ENCODE measurements around the gene CHKA.

Gene CHKA

DNA sequence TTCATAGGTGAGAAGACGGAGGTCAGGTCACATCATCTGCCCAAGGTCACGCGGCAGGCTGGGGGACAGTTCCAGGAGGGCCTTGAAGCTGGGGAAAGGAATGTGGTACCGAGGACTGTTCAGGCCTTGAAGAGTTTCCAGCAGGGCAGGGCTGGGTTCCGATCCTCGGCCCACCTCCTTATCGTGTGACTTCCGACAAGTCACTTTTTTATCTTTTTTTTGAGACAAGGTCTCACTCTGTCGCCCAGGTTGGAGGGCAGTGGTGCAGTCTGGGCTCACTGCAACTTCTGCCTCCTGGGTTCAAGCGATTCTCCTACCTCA lies 90.1 kb downstream of the CHKA start:
- DNase-seq (ENCODE audit: low spot score): peak; percentile 58

DNA sequence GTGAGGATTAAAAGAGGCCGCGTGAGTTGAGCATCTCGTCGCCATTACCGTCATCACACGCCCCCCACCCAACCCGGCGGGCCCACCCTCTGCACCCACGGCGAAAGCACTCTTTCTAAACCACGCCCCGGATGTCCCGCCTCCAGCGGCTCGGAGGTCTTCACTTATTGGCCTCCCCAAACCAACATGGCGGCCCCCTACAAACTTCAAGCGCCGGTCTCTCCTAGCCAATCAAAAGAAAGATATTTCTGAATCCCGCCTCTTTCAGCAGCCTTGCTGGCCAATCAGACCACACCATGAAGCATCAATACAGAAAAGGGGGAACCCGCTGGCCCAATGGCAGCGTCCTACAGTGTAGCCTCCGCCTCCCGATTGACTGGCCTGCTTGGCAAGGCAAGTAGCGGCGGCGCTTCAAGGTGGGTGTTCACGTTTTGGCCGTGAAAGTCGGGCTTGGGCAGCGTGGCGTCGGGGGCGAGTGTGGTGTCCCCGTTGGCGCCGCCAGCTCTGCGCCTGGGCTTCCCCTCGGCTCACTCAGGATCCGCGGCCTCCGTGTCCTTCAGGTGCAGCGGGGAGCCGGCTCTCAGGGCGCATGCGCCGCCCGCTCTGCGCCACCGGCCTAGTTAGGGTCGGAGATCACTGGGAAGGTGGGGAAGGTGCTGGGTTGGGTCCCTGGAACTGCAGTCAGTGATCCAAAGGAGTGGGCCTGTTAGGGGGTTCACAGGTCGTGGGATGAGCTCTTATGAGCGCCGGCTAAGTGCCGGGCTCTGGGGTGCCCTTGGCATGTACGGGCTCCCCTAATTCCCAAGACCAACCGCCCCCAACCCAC lies 90.7 kb downstream of the CHKA start, which contains the start of gene NDUFS8:
TSS of gene NDUFS8 (plus strand) at position 364 of the 826 bp plus-strand sequence. CDS start 1,471 bp downstream, outside the sequence.
- peak; percentile 99 for DNase-seq (ENCODE audit: low spot score)

DNA sequence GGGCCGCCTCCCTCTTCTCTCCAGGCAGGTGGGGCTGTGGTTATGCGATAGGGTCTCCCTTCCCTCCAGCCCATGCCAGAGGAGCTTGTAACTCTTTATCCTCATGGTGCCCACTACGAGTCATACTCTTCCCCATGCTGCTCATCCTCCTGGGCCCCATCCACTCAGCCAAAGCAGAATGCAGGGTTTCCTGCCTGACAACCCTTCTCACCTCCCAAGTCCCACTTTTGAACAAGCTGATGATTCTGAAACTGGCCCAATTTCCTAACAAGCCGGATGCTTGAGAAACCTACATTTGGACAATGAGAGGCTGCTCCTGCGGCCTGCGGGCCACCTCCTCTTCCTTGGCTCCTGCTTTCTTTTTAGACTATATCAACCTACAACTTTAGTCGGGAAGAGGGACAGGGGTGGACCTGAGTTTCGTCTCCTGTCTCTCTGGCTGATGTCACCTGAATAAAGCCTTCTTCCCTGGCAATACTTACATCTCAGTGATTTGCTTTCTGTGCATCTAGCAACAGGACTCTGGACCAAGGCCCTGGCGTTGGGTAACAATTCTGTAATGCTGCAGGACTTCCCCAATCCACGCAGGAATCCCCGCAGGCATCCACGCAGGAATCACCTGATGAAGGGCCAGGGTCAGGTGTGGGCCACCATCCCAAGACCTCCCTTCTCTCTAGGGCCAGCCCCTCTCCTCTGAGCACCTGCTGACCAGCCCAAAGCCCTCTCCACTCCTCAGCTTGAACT lies 92.2 kb downstream of the CHKA start:
- no peak for DNase-seq (ENCODE audit: low spot score)

DNA sequence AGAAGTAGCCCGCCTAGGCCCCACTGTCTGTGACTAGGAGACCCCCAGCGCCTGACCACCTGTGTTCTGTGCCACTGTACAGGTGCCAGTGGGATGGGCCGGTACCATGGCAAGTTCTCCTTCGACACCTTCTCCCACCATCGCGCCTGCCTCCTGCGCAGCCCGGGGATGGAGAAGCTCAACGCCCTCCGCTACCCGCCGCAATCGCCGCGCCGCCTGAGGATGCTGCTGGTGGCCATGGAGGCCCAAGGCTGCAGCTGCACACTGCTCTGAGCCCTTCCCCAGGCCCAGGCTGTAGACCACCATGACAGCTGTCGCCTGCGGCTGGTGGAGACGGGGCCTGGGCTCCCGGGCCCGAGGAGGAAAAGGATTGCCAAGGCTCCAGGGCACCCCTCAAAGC lies 93.5 kb downstream of the CHKA start:
- no peak for DNase-seq (ENCODE audit: low spot score)

DNA sequence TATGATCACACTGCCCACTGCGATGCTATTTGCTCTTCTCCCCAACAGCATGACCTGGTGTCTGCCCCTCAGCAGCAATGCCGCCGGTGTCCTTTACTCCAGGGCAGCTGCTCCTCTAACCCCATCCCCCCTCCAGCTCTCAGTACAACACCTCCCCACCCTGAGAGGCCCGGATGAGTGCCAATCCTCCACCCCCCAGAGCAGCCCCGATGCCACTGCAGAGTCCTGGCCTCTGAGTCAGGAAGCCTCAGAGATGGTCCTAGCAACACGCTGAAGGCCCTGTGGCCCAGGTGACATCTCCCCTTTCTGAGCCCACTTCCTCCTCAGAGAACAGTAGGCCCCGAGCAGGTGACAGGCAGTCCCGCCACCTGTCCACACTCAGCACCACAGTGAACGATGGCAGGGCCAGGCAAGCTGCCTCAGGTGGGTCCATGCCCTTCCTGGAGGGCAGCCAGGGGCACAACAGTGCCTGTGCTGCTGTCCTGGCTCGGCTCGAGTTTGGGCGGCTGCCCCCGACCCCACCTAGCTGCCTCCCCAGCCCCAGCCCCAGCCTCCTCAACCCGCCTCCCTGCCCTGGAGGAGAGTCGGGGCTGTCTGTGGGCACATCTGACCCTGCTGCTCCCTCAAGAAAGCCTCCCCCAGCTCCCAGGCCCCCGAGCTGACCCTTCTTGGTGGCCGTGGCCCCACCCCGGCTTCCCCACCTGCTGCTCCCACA lies 94.6 kb downstream of the CHKA start:
- DNase-seq (ENCODE audit: low spot score): no peak

DNA sequence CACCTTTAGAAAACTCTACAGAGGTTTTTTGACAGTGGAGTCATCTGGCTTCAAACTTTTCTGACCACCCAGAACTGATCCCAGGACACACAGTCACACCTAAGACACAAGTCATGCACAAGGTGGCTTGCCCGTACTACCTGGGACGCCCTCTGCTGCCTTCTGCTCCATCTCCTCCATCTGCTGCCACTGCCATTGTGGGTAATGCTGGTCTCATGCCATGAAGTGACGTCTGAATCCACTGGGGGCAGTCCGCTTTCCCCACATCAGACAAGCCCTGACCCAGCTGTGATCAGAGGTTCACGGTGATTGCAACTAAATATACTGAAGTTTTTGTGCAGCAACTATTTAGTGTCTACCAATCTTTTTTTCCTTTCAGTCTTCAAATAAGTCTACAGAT lies 96.1 kb downstream of the CHKA start:
- no peak for DNase-seq (ENCODE audit: low spot score)

DNA sequence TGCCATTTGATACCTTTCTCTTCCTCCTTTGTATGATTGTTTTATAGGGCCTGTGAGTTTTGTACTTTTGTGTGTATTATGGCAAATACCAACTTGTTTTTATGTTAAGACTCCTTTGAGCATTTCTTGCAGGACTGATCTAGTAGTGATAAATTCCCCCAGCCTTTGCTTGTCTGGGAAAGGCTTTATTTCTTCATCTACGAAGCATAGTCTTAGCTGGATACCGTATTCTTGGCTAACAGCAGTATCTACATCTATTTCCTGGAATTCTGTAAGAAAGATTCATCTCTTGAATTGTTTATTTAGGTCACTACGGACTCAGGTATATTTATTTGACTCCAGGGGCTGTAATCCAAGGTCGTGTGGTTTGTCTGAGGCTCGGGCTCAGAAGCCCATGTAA lies 96.7 kb downstream of the CHKA start:
- DNase-seq (ENCODE audit: low spot score): no peak

DNA sequence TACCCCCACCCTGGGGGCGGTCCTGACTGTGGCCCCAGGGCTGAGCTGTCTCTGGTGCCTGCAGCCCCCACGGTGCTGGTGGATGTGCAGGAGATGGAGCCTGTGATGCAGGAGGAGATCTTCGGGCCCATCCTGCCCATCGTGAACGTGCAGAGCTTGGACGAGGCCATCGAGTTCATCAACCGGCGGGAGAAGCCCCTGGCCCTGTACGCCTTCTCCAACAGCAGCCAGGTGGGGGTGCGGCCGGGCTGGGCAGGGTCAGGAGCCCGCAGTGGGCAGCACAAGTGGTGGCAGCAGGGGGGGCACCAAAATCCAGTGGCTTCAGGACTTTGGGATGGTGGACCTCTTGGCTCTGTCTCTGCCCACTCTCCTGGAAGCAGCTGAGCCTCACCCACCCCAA lies 98.7 kb downstream of the CHKA start:
- no peak for DNase-seq (ENCODE audit: low spot score)

DNA sequence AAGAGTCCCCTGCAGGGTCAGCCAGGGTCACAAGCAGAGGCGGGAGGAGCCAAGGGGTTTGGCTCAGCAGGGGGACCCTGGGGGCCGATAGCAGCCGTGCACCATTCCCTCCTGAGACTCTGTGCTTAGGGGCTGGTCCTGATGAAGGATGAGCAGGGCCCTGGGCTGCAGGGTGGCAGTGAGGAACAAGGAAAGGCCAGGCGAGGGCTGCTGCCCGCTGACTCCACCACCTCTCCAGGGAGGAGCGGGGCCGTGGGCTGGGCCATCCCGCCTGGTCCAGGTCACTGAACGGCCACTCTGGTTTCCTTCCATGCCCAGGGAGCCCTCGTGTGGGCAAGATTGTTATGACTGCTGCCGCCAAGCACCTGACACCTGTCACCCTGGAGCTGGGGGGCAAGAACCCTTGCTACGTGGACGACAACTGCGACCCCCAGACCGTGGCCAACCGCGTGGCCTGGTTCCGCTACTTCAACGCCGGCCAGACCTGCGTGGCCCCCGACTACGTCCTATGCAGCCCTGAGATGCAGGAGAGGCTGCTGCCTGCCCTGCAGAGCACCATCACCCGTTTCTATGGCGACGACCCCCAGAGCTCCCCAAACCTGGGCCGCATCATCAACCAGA lies 99.9 kb downstream of the CHKA start:
- DNase-seq (ENCODE audit: low spot score): no peak

DNA sequence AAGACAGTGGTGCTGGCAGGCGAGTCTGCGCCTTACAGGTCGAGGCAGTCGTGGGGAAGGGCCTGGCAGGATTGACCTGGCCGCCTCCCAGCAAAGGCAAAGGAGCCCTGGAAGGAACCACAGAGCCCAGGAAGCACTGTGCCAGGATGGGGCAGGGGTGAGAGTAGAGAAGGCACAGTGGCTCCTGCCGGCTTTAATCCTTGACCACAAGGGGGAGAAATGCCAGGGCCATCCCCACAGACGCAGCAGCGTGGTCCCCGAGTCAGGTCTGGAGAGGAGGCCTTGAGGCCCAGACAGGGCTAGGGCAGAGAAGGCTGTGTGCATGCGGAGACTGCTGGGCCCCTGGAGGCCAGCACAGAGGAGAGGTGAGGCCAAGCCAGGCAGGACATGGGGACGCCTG lies 100.6 kb downstream of the CHKA start:
- peak; percentile 50 for DNase-seq (ENCODE audit: low spot score)

DNA sequence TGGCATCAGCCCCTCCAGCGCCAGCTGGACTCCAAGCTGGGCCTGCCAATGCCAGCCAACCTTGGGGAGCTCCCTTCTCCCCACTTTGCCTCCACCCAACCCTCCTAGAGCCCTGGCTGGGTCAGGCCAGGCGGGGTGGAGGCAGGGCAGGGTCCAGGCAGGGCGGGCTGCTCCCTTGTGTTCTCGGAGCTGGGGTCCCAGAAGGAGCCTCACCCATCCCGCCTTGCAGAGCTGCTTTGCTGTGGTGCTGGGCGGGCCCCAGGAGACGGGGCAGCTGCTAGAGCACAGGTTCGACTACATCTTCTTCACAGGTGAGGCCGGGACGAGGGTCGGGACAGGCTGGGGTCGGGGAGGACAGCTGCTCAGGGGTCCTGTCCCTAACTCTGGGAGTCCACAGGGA lies 101.7 kb downstream of the CHKA start:
- DNase-seq (ENCODE audit: low spot score): no peak

DNA sequence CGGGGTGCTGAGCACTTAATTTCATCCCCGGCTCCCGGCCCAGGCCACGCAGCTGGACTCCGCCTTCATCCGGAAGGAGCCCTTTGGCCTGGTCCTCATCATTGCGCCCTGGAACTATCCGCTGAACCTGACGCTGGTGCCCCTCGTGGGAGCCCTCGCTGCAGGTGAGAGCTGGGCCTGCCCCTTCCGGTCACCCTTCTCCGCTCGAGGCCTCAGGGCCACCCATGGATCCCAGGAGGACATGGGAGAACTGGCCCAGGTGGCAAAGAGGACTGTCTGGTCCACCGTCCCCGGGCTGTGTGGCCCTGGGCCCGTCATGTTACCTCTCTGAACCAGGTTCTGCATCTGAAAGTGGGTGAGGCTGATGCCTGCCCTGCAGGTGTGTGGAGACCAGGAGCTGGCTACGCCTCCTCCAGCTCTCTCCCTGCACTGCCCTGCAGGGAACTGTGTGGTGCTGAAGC lies 102.4 kb downstream of the CHKA start:
- no peak for DNase-seq (ENCODE audit: low spot score)

DNA sequence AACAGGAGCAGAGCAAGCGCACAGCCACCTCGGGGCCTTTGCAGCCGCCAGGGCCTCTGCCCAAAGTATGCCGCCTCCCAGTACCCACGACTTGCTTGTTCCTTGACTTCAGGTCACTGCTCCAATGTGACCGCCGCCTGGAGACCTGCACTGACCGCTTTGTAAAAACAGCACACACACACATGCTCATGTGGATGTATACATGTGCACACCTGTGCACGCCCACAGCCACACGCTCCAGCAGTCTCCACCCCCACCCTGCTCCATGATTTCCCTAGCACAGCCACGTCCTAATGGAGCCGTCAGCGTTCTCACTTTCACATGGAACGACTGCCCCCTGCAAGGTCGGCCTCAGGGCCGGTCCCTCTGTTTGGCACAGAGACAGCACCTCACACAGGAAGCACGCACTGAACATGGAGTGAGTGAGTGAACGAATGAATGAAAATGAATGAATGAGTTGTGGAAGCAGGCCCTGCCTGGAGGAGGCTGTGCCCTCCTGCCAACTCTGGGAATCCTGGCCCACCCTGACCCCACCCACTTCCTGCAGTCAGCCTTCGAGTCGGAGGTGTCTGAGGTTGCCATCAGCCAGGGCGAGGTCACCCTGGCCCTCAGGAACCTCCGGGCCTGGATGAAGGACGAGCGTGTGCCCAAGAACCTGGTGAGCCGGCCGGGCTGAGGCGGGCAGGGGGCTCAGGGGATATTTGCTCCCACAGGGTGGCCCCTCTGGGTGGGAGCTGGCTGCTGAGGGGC lies 103.0 kb downstream of the CHKA start:
- no peak for DNase-seq (ENCODE audit: low spot score)

DNA sequence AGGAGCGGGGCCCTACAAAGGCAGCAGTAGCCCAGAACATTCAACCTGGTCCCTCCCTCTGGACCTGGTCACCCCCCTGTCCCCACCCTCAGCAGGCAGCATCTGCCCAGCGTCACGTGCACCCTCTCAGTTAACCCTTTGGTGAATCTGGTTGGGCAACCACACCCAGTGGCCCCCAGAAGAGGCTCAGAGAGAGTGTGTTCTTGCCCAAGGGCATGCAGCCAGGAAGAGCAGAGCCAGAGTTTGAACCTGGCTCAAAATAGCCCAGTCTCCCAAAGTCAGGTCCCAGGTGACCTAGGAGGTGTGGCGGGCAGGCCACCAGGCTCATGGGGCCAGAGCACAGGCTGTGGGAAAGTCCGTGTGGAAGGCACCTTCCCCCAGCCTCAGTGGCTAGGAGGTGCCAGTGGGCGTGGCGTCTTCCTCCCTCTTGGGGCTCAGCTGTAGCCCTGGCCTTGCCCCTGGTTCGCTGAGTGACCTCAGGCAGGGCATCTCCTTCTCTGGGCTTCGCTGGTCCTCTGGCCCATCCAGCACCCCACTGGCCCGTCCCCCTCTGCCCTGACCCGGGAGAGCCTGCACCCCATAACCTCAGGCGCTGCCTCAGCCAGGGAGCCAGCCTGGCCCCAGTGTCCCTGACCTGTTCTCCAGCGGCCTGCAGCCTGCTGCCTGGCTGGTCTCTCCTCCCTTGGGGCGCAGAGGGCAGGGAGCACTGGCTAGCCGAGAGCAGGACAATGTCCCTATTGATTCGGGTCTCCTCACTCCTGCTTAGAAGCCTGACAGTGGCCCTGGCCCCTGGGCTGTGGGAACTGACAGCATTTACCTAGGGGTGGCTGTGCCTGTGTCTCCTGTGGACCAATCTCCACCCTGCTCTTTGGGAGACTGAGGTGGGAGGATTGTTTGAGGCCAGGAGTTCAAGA lies 104.0 kb downstream of the CHKA start:
- no peak for DNase-seq (ENCODE audit: low spot score)

DNA sequence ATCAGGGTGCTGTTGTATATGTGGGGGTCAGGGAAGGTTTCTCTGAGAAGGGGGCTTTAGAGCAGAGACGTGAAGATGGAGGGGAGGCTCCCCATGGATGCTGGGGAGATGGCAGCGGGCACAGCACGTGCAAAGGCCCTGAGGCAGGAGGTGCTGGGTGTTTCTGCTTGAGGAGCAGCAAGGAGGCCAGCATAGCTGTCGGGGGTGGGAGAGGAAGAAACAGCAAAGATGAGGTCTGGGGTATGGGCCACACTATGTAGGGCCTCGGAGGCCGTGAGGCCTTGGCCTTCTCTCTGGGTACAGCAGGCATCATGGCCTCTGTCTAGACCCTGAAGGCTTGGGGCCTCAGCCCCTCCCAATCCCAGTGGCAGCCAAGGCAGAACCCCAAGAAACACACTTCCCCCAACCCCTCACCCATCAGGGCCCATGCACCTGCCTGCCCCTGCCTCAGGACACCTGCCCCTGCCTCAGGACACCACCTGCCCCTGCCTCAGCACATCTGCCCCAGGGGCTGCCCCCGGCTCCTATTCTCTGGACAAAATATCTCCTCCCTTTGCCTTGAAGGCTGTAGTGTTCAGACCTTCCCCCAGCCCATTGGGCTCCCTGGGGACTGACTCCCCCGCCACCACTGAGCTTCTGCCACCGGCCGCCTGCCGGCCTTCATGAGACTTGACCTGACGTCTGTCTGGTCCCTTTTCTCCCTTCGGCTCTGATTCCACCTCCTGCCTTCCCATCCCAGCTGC lies 104.9 kb downstream of the CHKA start:
- no peak for DNase-seq (ENCODE audit: low spot score)

DNA sequence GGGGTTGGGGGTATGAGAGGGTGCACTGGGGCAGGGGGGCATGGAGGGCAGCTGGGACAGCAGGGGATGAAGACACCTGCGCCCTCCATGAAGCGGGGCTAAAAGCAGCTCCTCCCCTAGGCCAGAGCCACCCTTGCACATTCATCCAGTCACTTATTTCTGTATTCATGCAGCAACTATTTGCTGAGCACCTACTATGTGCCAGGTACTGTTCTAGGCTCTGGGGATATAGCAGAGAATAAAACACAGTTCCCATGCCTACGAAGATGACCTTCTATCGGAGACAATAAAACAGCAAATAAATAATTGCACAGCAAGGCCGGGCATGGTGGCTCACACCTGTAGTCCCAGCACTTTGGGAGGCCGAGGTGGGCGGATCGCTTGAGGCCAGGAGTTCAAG lies 105.7 kb downstream of the CHKA start:
- no peak for DNase-seq (ENCODE audit: low spot score)

DNA sequence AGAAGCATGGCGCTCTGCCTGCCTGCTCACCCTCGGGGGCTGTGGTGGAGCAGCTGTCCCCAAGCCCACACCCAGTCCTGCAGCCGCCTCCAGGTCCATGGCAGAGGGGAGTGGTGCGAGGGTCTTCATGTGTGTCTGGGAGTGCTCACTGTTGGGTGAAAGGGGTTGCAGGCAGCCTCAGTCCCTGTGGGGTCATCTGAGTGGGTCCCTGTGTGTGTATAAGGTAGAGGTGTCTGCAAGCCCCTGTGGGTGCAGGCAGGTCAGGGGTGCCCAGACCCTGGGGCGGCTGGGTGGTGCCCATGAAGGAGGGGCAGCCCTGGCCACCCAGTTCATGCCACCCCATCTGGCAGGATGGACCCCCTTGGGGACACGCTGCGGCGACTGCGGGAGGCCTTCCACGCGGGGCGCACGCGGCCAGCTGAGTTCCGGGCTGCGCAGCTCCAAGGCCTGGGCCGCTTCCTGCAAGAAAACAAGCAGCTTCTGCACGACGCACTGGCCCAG lies 106.2 kb downstream of the CHKA start:
- DNase-seq (ENCODE audit: low spot score): no peak

DNA sequence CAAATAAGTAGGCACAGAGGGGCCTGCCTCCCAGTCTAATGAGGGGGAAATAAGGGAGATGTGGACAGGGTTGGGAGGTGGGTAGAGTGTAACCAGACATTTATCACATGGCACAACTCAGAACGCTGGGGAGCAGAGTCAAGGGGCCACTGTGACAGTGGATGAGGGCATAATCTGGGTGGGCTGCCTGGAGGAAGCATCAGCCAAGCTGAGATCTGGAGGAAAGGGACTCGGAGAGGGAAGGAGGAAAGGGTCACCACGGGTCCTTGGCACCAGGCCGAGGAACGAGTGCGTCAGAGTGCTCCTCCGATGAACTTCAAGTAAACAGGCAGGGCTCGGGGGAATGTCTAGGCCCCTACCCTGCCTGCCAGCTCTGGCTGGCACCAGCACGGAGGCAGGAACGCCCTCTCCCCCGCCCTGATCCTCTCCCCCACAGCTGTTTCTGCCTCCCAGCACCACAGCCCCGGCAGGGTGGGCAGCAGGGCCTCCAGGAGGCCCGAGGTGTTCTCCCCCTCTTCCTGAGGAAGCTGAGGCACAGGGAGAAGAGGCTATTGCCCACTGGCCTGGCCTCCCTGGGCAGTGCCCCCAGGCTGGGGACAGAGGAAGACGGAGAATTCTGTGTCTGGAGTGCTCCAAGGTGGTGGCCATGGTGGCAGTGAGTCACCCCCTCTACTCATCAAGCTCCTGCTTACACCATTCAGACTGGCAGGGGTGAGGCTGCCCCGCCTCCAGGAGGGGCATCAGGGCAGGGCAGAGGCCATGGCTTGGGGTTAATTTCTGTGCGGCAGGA lies 106.8 kb downstream of the CHKA start:
- DNase-seq (ENCODE audit: low spot score): peak; percentile 70

All from GM03348 (cell line).